ENCODE results near the gene POLRMT. TPM values are rescaled to one million over a fixed set of nuclear protein-coding genes. Genes with fewer than 3 reads are reported as not detected.

Gene POLRMT
- total RNA-seq, 1 donor: 22.0 TPM

DNA sequence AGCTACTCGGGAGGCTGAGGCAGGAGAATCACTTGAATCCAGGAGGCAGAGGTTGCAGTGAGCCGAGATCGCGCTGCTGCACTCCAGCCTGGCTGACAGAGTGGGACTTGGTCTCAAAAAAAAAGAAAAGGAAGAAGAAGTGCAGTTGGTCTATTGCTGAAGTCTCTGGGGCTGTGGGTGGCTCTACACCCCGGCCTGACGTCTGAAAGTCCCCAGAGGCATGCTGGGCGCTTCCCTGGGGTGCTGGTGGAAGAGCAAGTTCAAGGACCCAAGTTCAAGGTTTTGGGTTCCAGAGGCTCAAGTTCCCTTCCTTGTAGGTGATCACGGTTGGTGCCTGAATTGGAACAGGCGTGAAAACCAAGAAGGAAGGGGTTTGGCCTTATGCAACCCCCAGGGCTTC, 39.8 kb downstream of the POLRMT start:
- DNase-seq (ENCODE audit: low read depth): no peak
- no peak overlapping the region for H3K4me3 ChIP-seq (ENCODE audit: low read depth, low read length)
- TF ChIP-seq, protein P1, sequence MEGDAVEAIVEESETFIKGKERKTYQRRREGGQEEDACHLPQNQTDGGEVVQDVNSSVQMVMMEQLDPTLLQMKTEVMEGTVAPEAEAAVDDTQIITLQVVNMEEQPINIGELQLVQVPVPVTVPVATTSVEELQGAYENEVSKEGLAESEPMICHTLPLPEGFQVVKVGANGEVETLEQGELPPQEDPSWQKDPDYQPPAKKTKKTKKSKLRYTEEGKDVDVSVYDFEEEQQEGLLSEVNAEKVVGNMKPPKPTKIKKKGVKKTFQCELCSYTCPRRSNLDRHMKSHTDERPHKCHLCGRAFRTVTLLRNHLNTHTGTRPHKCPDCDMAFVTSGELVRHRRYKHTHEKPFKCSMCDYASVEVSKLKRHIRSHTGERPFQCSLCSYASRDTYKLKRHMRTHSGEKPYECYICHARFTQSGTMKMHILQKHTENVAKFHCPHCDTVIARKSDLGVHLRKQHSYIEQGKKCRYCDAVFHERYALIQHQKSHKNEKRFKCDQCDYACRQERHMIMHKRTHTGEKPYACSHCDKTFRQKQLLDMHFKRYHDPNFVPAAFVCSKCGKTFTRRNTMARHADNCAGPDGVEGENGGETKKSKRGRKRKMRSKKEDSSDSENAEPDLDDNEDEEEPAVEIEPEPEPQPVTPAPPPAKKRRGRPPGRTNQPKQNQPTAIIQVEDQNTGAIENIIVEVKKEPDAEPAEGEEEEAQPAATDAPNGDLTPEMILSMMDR (IDR thresholded peaks at IDR 0.05; ENCODE audit: insufficient read depth, low read length): no peak

DNA sequence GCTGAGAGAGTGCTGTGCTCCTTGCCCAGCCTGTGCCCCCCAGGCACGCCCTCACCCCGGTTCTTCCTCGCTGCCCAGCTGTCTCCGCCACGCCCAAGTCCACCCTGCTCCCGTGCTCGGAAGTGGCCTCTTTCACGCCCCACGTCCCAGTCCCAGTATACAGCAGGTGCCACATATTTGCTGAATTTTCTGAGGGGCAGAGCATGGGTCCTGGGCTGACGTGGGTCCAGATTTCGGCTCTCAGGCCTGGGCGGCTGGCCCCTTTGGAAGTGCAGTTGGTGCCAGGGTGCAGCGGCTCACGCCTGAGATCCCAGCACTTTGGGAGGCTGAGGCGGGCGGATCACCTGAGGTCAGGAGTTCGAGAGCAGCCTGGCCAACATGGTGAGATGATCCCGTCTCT, 40.3 kb downstream of the POLRMT start:
- TF ChIP-seq, protein P1 (IDR thresholded peaks at IDR 0.05; ENCODE audit: insufficient read depth, low read length): no peak
- DNase-seq (ENCODE audit: low read depth): no peak
- no peak overlapping the region for H3K4me3 ChIP-seq (ENCODE audit: low read depth, low read length)

DNA sequence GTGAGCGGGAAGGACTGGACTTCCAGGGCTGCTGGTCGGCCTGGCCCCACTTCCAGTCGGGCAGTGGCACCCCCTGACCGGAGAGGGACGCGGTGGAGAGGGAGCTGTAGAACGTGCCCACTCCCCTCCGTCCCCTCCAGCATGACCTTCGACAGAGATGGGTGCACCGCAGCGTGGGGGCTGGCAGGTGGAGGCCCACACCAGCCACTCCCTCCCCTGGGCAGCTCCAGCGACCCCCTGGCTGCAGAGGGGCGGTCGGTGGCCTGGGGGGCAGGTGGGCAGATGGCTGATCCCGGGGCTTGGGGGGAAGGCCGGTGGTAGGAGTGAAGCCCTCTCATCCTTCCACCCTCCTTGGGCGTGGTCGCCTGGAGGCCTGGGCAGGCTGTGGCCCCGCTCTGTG, 41.2 kb downstream of the POLRMT start:
- no peak for DNase-seq (ENCODE audit: low read depth)
- TF ChIP-seq, protein P1 (IDR thresholded peaks at IDR 0.05; ENCODE audit: insufficient read depth, low read length): no peak
- H3K4me3 ChIP-seq (ENCODE audit: low read depth, low read length): no peak overlapping the region

DNA sequence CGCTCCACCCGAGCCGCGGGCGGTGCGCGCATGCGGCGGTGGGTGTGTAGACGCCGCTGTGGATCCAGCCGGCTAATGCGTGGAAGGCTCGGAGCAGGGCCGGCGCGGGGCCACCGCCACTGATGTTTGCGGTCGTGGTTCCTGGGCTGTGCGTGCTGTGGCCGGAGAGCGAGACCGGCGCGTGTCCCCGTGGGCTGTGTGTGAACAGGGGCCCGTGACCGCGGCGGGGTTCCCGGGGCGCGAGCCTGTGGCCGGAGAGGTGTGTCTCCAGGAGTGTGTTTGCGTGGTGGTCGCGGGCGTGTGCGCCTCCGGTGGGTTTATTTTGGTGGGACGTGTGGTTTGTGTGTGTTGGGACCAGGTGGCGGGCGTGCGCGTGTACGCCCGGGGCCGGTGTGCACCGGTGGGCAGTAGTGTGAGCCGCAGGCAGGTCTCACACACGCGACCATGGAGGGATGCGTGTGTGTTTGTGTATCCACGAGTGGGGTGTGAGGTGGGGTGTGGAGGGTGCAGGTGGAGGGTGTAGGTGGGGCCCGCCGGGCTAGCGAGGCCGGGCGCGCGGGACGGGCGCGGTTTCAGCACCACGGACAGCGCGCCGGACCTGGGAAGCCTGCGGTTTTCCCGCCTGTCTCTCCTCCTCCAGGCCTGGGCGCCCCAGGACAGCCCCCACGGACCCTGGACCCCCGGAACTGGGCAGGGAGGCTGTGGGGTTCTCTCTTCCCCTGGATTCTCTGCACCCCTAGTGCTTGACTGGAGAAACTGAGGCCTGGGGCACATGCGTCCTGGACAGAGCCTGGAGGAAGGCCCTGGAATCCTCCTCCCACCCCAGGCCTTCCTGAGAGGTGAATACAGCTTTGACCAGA, 42.0 kb downstream of the POLRMT start:
- TF ChIP-seq, protein P1 (IDR thresholded peaks at IDR 0.05; ENCODE audit: insufficient read depth, low read length): no peak
- no peak overlapping the region for H3K4me3 ChIP-seq (ENCODE audit: low read depth, low read length)
- no peak for DNase-seq (ENCODE audit: low read depth)

DNA sequence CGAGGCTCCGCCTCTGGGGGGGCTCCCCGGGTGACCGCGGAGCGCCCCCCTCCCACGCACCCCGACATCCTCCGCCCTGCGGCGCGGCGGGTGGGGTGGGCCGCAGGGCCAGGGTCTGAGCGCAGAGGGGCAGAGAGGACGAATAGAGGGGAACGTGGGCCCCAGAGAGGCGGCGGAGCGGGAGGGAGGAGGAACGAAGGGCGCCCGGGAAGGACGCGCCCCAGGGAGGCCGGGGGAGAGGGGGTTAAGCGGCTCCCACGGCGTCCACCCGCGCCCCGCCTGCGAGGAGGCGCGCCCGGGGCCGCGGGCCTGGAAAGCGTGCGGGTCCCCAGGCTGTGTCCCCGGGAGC, 42.6 kb downstream of the POLRMT start:
- TF ChIP-seq, protein P1 (IDR thresholded peaks at IDR 0.05; ENCODE audit: insufficient read depth, low read length): no peak

DNA sequence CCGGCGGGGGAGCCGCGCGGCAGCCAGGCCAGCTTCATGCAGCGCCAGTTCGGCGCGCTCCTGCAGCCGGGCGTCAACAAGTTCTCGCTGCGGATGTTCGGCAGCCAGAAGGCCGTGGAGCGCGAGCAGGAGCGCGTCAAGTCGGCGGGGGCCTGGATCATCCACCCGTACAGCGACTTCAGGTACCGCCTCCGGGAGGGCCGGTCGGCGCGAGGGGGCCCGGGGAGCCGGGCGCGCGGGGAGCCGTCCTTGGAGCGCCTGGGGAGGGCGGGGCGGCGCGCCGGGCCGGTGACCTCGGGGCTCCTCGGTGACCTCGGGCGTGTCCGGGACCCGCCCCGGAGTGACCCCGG, 43.0 kb downstream of the POLRMT start:
- TF ChIP-seq, protein P1 (IDR thresholded peaks at IDR 0.05; ENCODE audit: insufficient read depth, low read length): no peak
- peak overlapping the region; percentile 37 for H3K4me3 ChIP-seq (ENCODE audit: low read depth, low read length)
- DNase-seq (ENCODE audit: low read depth): peak; percentile 12

More for the DNA sequence above, 42.6 kb downstream of the POLRMT start:
- H3K4me3 ChIP-seq (ENCODE audit: low read depth, low read length): no peak overlapping the region
- no peak for DNase-seq (ENCODE audit: low read depth)

Measured in fibroblast of the aortic adventitia (primary cell).